A549 (cell line): ENCODE measurements around the gene PGLYRP3.

ENCODE experiments used
- CBX2 ChIP-seq: fragments of 200-600 bp; sonication (generic); IDR thresholded peaks from 2 replicates; pipeline ENCODE4 v1.6.1; 2016; ENCODE audit warnings: low read depth, mild to moderate bottlenecking, borderline replicate concordance
- CHD2 ChIP-seq: fragments of 150-350 bp; IDR thresholded peaks from 2 replicates; pipeline ENCODE4 v1.6.1; 2014; ENCODE audit warnings: low read length; ENCODE audit not compliant: partially characterized antibody
- EHF ChIP-seq: fragments of 250-450 bp; sonication (Bioruptor Pico); IDR thresholded peaks from 2 replicates; pipeline ENCODE4 v1.5.0; 2020; ENCODE audit warnings: mild to moderate bottlenecking
- EP300 ChIP-seq, 2 experiments: fragments of >200 bp; sonication (Bioruptor Twin); formaldehyde crosslinking; IDR thresholded peaks; 2 replicates in 1 of 2; 3 replicates in 1 of 2; pipeline ENCODE4 v1.6.1; 2016 to 2017
- GATA3 ChIP-seq: IDR thresholded peaks from 2 replicates; pipeline ENCODE4 v1.6.1; 2012; ENCODE audit warnings: borderline replicate concordance
- HOXA7 ChIP-seq: fragments of 250-450 bp; sonication (Bioruptor Pico); IDR thresholded peaks from 2 replicates; pipeline ENCODE4 v1.5.0; 2020; ENCODE audit warnings: mild to moderate bottlenecking, moderate library complexity
- JUNB ChIP-seq: fragments of >200 bp; sonication (Bioruptor Twin); formaldehyde crosslinking; IDR thresholded peaks from 2 replicates; pipeline ENCODE4 v1.6.1; 2016
- NR3C1 ChIP-seq: fragments of >200 bp; sonication (Bioruptor Twin); formaldehyde crosslinking; IDR thresholded peaks from 3 replicates; pipeline ENCODE4 v1.6.1; 2017
- POLR2A ChIP-seq: IDR thresholded peaks from 2 replicates; pipeline ENCODE4 v1.6.1; 2012; ENCODE audit warnings: mild to moderate bottlenecking, low read length
- SREBF2 ChIP-seq: fragments of 450-650 bp; IDR thresholded peaks from 2 replicates; pipeline ENCODE4 v1.6.1; 2014; ENCODE audit warnings: mild to moderate bottlenecking, moderate library complexity
- TF ChIP-seq, protein P1 (sequence below): fragments of 150-350 bp; IDR thresholded peaks from 2 replicates; pipeline ENCODE4 v1.6.1; 2014; ENCODE audit warnings: low read depth, mild to moderate bottlenecking, low read length
- TF ChIP-seq, protein P2 (sequence below): fragments of >200 bp; sonication (Bioruptor Twin); formaldehyde crosslinking; IDR thresholded peaks from 3 replicates; pipeline ENCODE4 v1.5.1; 2016
- TF ChIP-seq, protein P3 (sequence below): IDR thresholded peaks from 2 replicates; pipeline ENCODE4 v1.6.1; 2012

DNA sequence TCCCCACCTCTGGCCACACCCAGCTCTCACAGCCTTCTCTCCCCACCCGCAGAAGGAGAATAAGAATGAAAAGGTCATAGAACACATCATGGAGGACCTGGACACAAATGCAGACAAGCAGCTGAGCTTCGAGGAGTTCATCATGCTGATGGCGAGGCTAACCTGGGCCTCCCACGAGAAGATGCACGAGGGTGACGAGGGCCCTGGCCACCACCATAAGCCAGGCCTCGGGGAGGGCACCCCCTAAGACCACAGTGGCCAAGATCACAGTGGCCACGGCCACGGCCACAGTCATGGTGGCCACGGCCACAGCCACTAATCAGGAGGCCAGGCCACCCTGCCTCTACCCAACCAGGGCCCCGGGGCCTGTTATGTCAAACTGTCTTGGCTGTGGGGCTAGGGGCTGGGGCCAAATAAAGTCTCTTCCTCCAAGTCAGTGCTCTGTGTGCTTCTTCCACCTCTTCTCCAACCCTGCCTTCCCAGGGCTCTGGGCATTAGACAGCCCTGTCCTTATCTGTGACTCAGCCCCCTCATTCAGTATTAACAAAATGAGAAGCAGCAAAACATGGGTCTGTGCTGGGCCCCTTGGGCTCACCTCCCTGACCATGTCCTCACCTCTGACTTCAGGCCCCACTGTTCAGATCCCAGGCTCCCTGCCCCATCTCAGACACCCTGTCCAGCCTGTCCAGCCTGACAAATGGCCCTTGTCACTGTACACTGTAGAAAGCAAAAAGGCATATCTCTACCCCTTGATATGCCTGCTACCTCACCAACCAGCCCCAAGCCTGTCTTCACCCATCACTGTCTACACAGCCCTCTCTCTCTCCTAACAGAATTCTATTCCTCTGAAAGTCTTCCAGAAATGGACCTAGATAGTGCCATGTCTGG lies 48.1 kb upstream of the PGLYRP3 start:
- TF ChIP-seq, protein P1, sequence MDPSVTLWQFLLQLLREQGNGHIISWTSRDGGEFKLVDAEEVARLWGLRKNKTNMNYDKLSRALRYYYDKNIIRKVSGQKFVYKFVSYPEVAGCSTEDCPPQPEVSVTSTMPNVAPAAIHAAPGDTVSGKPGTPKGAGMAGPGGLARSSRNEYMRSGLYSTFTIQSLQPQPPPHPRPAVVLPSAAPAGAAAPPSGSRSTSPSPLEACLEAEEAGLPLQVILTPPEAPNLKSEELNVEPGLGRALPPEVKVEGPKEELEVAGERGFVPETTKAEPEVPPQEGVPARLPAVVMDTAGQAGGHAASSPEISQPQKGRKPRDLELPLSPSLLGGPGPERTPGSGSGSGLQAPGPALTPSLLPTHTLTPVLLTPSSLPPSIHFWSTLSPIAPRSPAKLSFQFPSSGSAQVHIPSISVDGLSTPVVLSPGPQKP: no peak
- TF ChIP-seq, protein P2, sequence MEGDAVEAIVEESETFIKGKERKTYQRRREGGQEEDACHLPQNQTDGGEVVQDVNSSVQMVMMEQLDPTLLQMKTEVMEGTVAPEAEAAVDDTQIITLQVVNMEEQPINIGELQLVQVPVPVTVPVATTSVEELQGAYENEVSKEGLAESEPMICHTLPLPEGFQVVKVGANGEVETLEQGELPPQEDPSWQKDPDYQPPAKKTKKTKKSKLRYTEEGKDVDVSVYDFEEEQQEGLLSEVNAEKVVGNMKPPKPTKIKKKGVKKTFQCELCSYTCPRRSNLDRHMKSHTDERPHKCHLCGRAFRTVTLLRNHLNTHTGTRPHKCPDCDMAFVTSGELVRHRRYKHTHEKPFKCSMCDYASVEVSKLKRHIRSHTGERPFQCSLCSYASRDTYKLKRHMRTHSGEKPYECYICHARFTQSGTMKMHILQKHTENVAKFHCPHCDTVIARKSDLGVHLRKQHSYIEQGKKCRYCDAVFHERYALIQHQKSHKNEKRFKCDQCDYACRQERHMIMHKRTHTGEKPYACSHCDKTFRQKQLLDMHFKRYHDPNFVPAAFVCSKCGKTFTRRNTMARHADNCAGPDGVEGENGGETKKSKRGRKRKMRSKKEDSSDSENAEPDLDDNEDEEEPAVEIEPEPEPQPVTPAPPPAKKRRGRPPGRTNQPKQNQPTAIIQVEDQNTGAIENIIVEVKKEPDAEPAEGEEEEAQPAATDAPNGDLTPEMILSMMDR: no peak
- no peak for TF ChIP-seq POLR2A
- TF ChIP-seq HOXA7 (CRISPR knock-in tag): no peak
- no peak for TF ChIP-seq SREBF2
- no peak for TF ChIP-seq CBX2
- TF ChIP-seq JUNB: no peak
- no peak for TF ChIP-seq CHD2
- TF ChIP-seq, protein P3, sequence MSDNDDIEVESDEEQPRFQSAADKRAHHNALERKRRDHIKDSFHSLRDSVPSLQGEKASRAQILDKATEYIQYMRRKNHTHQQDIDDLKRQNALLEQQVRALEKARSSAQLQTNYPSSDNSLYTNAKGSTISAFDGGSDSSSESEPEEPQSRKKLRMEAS: no peak
- TF ChIP-seq NR3C1: no peak
- no peak for TF ChIP-seq GATA3
- TF ChIP-seq EP300 (IDR thresholded peaks at IDR 0.05): no peak
- TF ChIP-seq EHF (CRISPR knock-in tag): no peak
